Adrenal gland (tissue), 12 donors: ENCODE data around the gene CUL1. TPM values are rescaled to one million over a fixed set of nuclear protein-coding genes. Genes with fewer than 3 reads are reported as not detected.

Experiments used
- DNase-seq, 7 donors: peaks; one replicate each; pipeline ENCODE4 v3.0.0-alpha.2; 2019 to 2020
- H3K27ac ChIP-seq, 5 donors: fragments of 200-600 bp; sonication (generic) in 4 of 5; 1 replicate in 3 of 5; 2 replicates in 2 of 5; pipeline versions ENCODE4 v1.5.1 to v1.8.0; 2016 to 2020; ENCODE audit warnings: mild to moderate bottlenecking in 1 of 5
- H3K27me3 ChIP-seq: fragments of 200-600 bp; 2 replicates; pipeline ENCODE4 v1.8.0; 2021
- H3K36me3 ChIP-seq, 2 donors: fragments of 200-600 bp; replicated peaks in 1 of 2; 1 replicate in 1 of 2; 2 replicates in 1 of 2; pipeline versions ENCODE4 v1.5.1 to v1.8.0; 2018 to 2022
- H3K4me1 ChIP-seq, 2 donors: fragments of 200-600 bp; replicated peaks in 1 of 2; 1 replicate in 1 of 2; 2 replicates in 1 of 2; pipeline versions ENCODE4 v1.5.1 to v1.8.0; 2018 to 2021
- H3K4me3 ChIP-seq, 4 donors: fragments of 200-600 bp; sonication (generic) in 3 of 4; one replicate each; pipeline ENCODE4 v1.5.1; 2016 to 2018
- H3K9me3 ChIP-seq, 3 donors: fragments of 200-600 bp; sonication (generic) in 1 of 3; replicated peaks in 1 of 3; 1 replicate in 2 of 3; 2 replicates in 1 of 3; pipeline versions ENCODE4 v1.5.1 to v1.8.0; 2016 to 2021
- CTCF ChIP-seq, 6 experiments: fragments of 450-650 bp in 4 of 6; fragments of 200-600 bp in 2 of 6; sonication (generic) in 1 of 6; IDR thresholded peaks; 1 replicate in 5 of 6; 2 replicates in 1 of 6; pipeline versions ENCODE4 v1.5.1 to v1.8.0; 2016 to 2021; ENCODE audit warnings: antibody characterized with exemption in 6 of 6, mild to moderate bottlenecking in 2 of 6, moderate library complexity in 1 of 6
- POLR2A ChIP-seq, 2 donors: fragments of 450-650 bp; IDR thresholded peaks; one replicate each; pipeline ENCODE4 v1.6.1; 2017; ENCODE audit warnings: antibody characterized with exemption in 2 of 2, mild to moderate bottlenecking in 2 of 2, moderate library complexity in 1 of 2
- WGBS, 4 donors: extraction: QIAGEN DNeasy Blood & Tissue Kit in 2 of 4; methylation state at CpG; one replicate each; pipeline versions ENCODE4 v1.1.5 to v1.1.7; 2013 to 2017; 5-methylcytosine and 5-hydroxymethylcytosine counted together
- intact Hi-C, 2 donors: fragments of 100-400 bp; cut with DNase I; formaldehyde crosslinking; loops; one replicate each; pipeline versions ENCODE4 v1.14.1 to v1.15.0; 2022 to 2023
- polyA plus RNA-seq, 3 donors: library from polyadenylated mRNA; stranded (reverse); fragments of 200-250 nt in 2 of 3; fragments of 350-450 nt in 1 of 3; fragmentation: Illumina TruSeq in 1 of 3; extraction: RNeasy Lipid Tissue Mini Kit (QIAGEN cat#74804) in 1 of 3; gene quantifications; one replicate each; pipeline ENCODE4 v1.2.3, GENCODE V29; 2013 to 2014
- total RNA-seq, 9 donors: library from RNA; depleted of rRNA in 4 of 9; stranded (reverse); fragments of >200 nt in 4 of 9; fragments of 120-200 nt in 1 of 9; fragmentation: NEBNext Ultra II Directional in 1 of 9; extraction: Animal tissue kit (Norgen Biotek cat#: 25700) in 1 of 9; gene quantifications; one replicate each; pipeline versions ENCODE4 v1.1.0 to v1.2.4, GENCODE V29; 2013 to 2023
- donor health status: healthy with polysubstance abuse.
- donor health status: Bipolar disorder and iron deficiency.
- donor health status: DM: yes; HTN: yes; CAD: no.
- donor health status: DM: no; HTN: no; CAD: no.
- donor health status: DM: no; HTN: no; CAD: no.
- donor health status: DM: yes; HTN: yes; CAD: no.

The CUL1 gene
- total and polyA plus RNA-seq, 12 donors = 20.8 to 106 (median 38.2) TPM

DNA sequence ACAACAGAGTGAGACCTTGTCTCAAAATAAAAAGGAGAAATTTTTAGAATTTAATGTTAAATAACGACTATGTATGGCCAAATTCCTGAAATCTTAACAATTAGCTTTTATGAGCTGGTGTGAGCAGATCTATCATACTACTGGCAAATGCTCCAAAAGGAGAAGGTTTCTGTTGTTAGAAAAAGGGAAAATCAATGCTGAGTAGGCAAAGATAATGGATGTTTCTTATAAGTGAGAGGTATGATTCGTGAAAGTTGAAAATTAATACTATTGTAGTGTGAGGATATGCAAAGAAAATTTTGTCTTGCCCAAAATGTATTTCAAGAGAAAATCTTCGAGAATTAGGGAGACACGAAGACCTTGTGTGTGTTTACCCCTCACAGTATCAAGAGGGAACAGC, 40.8 kb upstream of the CUL1 start:
- intact Hi-C loops = no loop called here
- Histone ChIP-seq H3K4me3 (no peak overlapping the region), H3K27ac (no peak overlapping the region), H3K4me1 (no peaks in the 10 kb centered on the region), H3K9me3 (no peaks in the 10 kb centered on the region), H3K27me3 (no peaks in the 10 kb centered on the region), H3K36me3 (no peaks in the 10 kb centered on the region)
- DNase-seq = no peak
- WGBS, 4 donors = 84 to 89% (median 86%) methylated on average over 4 of the region's 4 CpGs
- no peak for TF ChIP-seq CTCF (IDR thresholded peaks at IDR 0.05)
- TF ChIP-seq POLR2A (IDR thresholded peaks at IDR 0.05) = no peak

DNA sequence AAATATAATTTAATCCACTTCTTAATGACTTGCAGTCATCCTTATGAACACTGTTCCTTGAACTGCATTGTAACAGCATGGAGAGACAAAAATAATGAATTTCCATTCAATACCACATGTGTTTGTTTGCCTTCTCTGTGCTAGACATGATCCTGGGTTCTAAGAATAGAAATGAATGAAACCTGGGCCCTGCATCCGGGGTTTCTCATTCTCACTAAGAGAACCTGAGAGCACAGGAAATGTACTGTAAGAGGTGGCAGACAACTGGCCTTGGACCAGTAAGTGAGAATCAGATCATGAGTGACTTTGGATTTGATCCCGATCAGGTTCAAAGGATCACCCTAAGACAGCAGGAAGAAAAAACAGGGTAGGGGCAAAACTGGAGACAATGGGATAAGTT, 37.2 kb upstream of the CUL1 start:
- Histone ChIP-seq H3K4me3 (no peak overlapping the region), H3K9me3 (no peaks in the 10 kb centered on the region), H3K4me1 (no peaks in the 10 kb centered on the region), H3K36me3 (no peaks in the 10 kb centered on the region), H3K27me3 (no peaks in the 10 kb centered on the region), H3K27ac (no peak overlapping the region)
- no peak for DNase-seq
- WGBS, 4 donors = 74 to 85% (median 83%) methylated on average over 2 of the region's 2 CpGs
- TF ChIP-seq CTCF (IDR thresholded peaks at IDR 0.05) = no peak
- no peak for TF ChIP-seq POLR2A (IDR thresholded peaks at IDR 0.05)
- intact Hi-C loops = no loop called here

- no peaks in the 10 kb centered on the region for H3K36me3 ChIP-seq
- DNase-seq = peak in 1 of 7 donors; percentile 4
- intact Hi-C loops = no loop called here
- no peaks in the 10 kb centered on the region for H3K4me1 ChIP-seq
- H3K27ac ChIP-seq = no peak overlapping the region
- WGBS, 4 donors = 54 to 68% (median 62%) methylated on average over 3 of the region's 3 CpGs
- no peaks in the 10 kb centered on the region for H3K9me3 ChIP-seq
- H3K4me3 ChIP-seq = no peak overlapping the region
- TF ChIP-seq POLR2A (IDR thresholded peaks at IDR 0.05) = no peak
- TF ChIP-seq CTCF (IDR thresholded peaks at IDR 0.05) = no peak
- H3K27me3 ChIP-seq = no peaks in the 10 kb centered on the region
Observed at GRCh38 chr7:148662646-148663045, 36.1 kb upstream of the CUL1 start.

GRCh38 chr7:148664324-148664723, 34.4 kb upstream of the CUL1 start:
- peak in 5 of 7 donors; percentile 13 to 54 (median 23) for DNase-seq
- intact Hi-C loops = no loop called here

More at GRCh38 chr7:148664324-148664723, 34.4 kb upstream of the CUL1 start:
- 48 to 64% (median 56%) methylated on average over 6 of the region's 6 CpGs for WGBS, 4 donors
- no peak for TF ChIP-seq CTCF (IDR thresholded peaks at IDR 0.05)
- TF ChIP-seq POLR2A (IDR thresholded peaks at IDR 0.05) = no peak
- Histone ChIP-seq H3K36me3 (no peaks in the 10 kb centered on the region), H3K4me1 (no peaks in the 10 kb centered on the region), H3K9me3 (no peaks in the 10 kb centered on the region), H3K27me3 (no peaks in the 10 kb centered on the region), H3K27ac (no peak overlapping the region), H3K4me3 (no peak overlapping the region)
